Panc1 (cell line): ENCODE measurements around the gene MAF. TPM values are rescaled to one million over a fixed set of nuclear protein-coding genes. Genes with fewer than 3 reads are reported as not detected.

ENCODE experiments used
- ATAC-seq: fragments of 200-7000 bp; cut with Tn5 transposase; 2 replicates; pipeline ENCODE4 v1.9.1; 2020; ENCODE audit warnings: mild to moderate bottlenecking, moderate library complexity
- BruUV-seq: library from RNA; stranded (reverse); fragments of 400-500 nt; replicated peaks from 2 replicates; lab custom pipeline; 2021; lab: Mats Ljungman, UMichigan
- CTCF ChIA-PET: fragments of 300-600 bp; sonication (Branson Sonifier 250); formaldehyde crosslinking; loops from one replicate; lab custom pipeline; 2022; ENCODE audit warnings: antibody characterized with exemption; lab: Charles Lee
- POLR2A ChIA-PET: fragments of 300-600 bp; sonication (Branson Sonifier 250); formaldehyde crosslinking; loops from one replicate; lab custom pipeline; 2022; ENCODE audit warnings: antibody characterized with exemption; lab: Charles Lee
- DNase-seq: peaks from one replicate; pipeline ENCODE4 v3.0.0-alpha.2; 2010; ENCODE audit warnings: low read depth, low spot score
- H3K27ac ChIP-seq: 2 replicates; pipeline ENCODE4 v1.5.1; 2011; ENCODE audit warnings: mild to moderate bottlenecking, low read length, inconsistent platforms
- H3K27me3 ChIP-seq: fragments of 200-500 bp; sonication (Bioruptor generic); 2 replicates; pipeline ENCODE4 v1.6.0; 2014; ENCODE audit warnings: low read length, inconsistent platforms; ENCODE audit not compliant: control insufficient read depth, insufficient read depth
- H3K36me3 ChIP-seq: fragments of 200-500 bp; sonication (Bioruptor generic); 2 replicates; pipeline ENCODE4 v1.5.1; 2014; ENCODE audit warnings: inconsistent platforms, mild to moderate bottlenecking, low read length, moderate library complexity; ENCODE audit not compliant: control insufficient read depth, insufficient read depth
- H3K4me1 ChIP-seq: 2 replicates; pipeline ENCODE4 v1.5.1; 2011; ENCODE audit warnings: inconsistent platforms, mild to moderate bottlenecking, low read length, moderate library complexity; ENCODE audit not compliant: control insufficient read depth, insufficient read depth
- H3K4me3 ChIP-seq, 2 experiments: 2 replicates each; pipeline ENCODE4 v1.5.1; 2011 to 2012; ENCODE audit warnings: low read depth in 2 of 2, low read length in 2 of 2, mild to moderate bottlenecking in 2 of 2, inconsistent platforms in 1 of 2, moderate library complexity in 1 of 2
- H3K9me3 ChIP-seq: fragments of 200-500 bp; sonication (Bioruptor generic); 2 replicates; pipeline ENCODE4 v1.5.1; 2014; ENCODE audit warnings: low read depth, mild to moderate bottlenecking, inconsistent platforms, low read length, moderate library complexity; ENCODE audit not compliant: control insufficient read depth, insufficient read depth
- CTCF ChIP-seq: fragments of 450-650 bp; IDR thresholded peaks from 2 replicates; pipeline ENCODE4 v1.5.1; 2017; ENCODE audit warnings: mild to moderate bottlenecking
- POLR2AphosphoS5 ChIP-seq: IDR thresholded peaks from 2 replicates; pipeline ENCODE4 v1.6.1; 2012; ENCODE audit warnings: mild to moderate bottlenecking, low read depth, low read length, moderate library complexity
- SIN3A ChIP-seq: IDR thresholded peaks from 2 replicates; pipeline ENCODE4 v1.6.1; 2012; ENCODE audit warnings: low read depth, mild to moderate bottlenecking, low read length, moderate library complexity, borderline replicate concordance; ENCODE audit not compliant: insufficient read depth
- TCF7L2 ChIP-seq: IDR thresholded peaks from 2 replicates; pipeline ENCODE4 v1.6.1; 2011; ENCODE audit warnings: mild to moderate bottlenecking, low read depth, low read length, inconsistent platforms
- in situ Hi-C: cut with HindIII; loops from 2 replicates; pipeline ENCODE4 v1.10.0; 2016; ENCODE audit warnings: low sequenced_read_pairs, low pct_unique_long_range_greater_than_20kb
- intact Hi-C: fragments of 100-400 bp; cut with micrococcal nuclease; formaldehyde crosslinking; loops from one replicate; pipeline ENCODE4 v1.10.0; 2022; ENCODE audit not compliant: unreplicated experiment
- total RNA-seq: library from RNA; stranded (reverse); gene quantifications from one replicate; pipeline ENCODE4 v1.2.1, GENCODE V29; 2021; ENCODE audit not compliant: unreplicated experiment
- TF ChIP-seq, protein P1 (sequence below), 2 experiments: IDR thresholded peaks; 2 replicates each; pipeline ENCODE4 v1.6.1; 2011 to 2012; ENCODE audit warnings: low read depth in 2 of 2, control low read depth in 1 of 2, low read length in 1 of 2, mild to moderate bottlenecking in 1 of 2, moderate library complexity in 1 of 2; ENCODE audit not compliant: insufficient read depth in 1 of 2

The MAF gene
- total RNA-seq, 1 experiment from 2014 or later, result 0.46 TPM

GRCh38 chr16:79608976-79609375 lies 8.4 kb upstream of the MAF start:
- ChIA-PET POLR2A (no interaction called here), CTCF (no interaction called here)
- ATAC-seq, result no peak
- DNase-seq, result no peak
- BruUV-seq, result no TSS peak
- H3K27ac ChIP-seq, result no peak overlapping the region
- no peaks in the 10 kb centered on the region for H3K4me1 ChIP-seq
- peaks cover 7% of the 10 kb centered on the region for H3K27me3 ChIP-seq
- H3K9me3 ChIP-seq, result no peaks in the 10 kb centered on the region
- intact Hi-C loops, result no loop called here
- TF ChIP-seq TCF7L2, result no peak
- TF ChIP-seq, protein P1, sequence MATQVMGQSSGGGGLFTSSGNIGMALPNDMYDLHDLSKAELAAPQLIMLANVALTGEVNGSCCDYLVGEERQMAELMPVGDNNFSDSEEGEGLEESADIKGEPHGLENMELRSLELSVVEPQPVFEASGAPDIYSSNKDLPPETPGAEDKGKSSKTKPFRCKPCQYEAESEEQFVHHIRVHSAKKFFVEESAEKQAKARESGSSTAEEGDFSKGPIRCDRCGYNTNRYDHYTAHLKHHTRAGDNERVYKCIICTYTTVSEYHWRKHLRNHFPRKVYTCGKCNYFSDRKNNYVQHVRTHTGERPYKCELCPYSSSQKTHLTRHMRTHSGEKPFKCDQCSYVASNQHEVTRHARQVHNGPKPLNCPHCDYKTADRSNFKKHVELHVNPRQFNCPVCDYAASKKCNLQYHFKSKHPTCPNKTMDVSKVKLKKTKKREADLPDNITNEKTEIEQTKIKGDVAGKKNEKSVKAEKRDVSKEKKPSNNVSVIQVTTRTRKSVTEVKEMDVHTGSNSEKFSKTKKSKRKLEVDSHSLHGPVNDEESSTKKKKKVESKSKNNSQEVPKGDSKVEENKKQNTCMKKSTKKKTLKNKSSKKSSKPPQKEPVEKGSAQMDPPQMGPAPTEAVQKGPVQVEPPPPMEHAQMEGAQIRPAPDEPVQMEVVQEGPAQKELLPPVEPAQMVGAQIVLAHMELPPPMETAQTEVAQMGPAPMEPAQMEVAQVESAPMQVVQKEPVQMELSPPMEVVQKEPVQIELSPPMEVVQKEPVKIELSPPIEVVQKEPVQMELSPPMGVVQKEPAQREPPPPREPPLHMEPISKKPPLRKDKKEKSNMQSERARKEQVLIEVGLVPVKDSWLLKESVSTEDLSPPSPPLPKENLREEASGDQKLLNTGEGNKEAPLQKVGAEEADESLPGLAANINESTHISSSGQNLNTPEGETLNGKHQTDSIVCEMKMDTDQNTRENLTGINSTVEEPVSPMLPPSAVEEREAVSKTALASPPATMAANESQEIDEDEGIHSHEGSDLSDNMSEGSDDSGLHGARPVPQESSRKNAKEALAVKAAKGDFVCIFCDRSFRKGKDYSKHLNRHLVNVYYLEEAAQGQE (IDR thresholded peaks at IDR 0.05; ENCODE audit: insufficient read depth in 1 of 2, low read depth in 2 of 2, low read length in 1 of 2), result no peak
- TF ChIP-seq SIN3A, result no peak
- TF ChIP-seq POLR2AphosphoS5, result no peak
- no peak for TF ChIP-seq CTCF
- in situ Hi-C loops, result no loop called here
- no peaks in the 10 kb centered on the region for H3K36me3 ChIP-seq
- H3K4me3 ChIP-seq, result no peak overlapping the region

GRCh38 chr16:79607587-79607986 lies 7.0 kb upstream of the MAF start:
- POLR2A ChIA-PET, result no interaction called here
- ATAC-seq (no peak), DNase-seq (no peak)
- Histone ChIP-seq H3K27ac (no peak overlapping the region), H3K4me3 (no peak overlapping the region), H3K36me3 (no peaks in the 10 kb centered on the region), H3K4me1 (no peaks in the 10 kb centered on the region), H3K27me3 (peaks cover 11% of the 10 kb centered on the region), H3K9me3 (no peaks in the 10 kb centered on the region)
- no peak for TF ChIP-seq POLR2AphosphoS5
- intact Hi-C loops, result no loop called here
- BruUV-seq, result no TSS peak
- CTCF ChIA-PET, result no interaction called here
- in situ Hi-C loops, result no loop called here

GRCh38 chr16:79605999-79606398 lies 5.5 kb upstream of the MAF start:
- Histone ChIP-seq H3K27me3 (peaks cover 11% of the 10 kb centered on the region), H3K9me3 (no peaks in the 10 kb centered on the region), H3K4me1 (peaks cover 4% of the 10 kb centered on the region; the same call in 1 of the 2 replicates), H3K36me3 (no peaks in the 10 kb centered on the region), H3K4me3 (no peak overlapping the region), H3K27ac (no peak overlapping the region)
- TF ChIP-seq SIN3A (no peak), POLR2AphosphoS5 (no peak), CTCF (no peak), TCF7L2 (no peak)
- TF ChIP-seq, protein P1 (IDR thresholded peaks at IDR 0.05; ENCODE audit: insufficient read depth in 1 of 2, low read depth in 2 of 2, low read length in 1 of 2), result no peak
- BruUV-seq, result no TSS peak
- in situ Hi-C loops, result no loop called here
- ATAC-seq, result no peak
- intact Hi-C loops, result no loop called here
- POLR2A ChIA-PET, result no interaction called here
- no peak for DNase-seq
- CTCF ChIA-PET, result no interaction called here
